CD14-positive monocyte (primary cell): ENCODE results near the gene TEX38. TPM values are rescaled to one million over a fixed set of nuclear protein-coding genes. Genes with fewer than 3 reads are reported as not detected.

Experiments used
- DNase-seq, 3 donors: peaks; one replicate each; pipeline ENCODE4 v3.0.0-alpha.2; 2011 to 2022
- H2AFZ ChIP-seq: 2 replicates; pipeline ENCODE4 v1.6.0; 2012; ENCODE audit warnings: mild to moderate bottlenecking, low read depth, low read length, inconsistent platforms; ENCODE audit not compliant: insufficient read depth, poor library complexity, severe bottlenecking
- H3K27ac ChIP-seq, 2 donors: 1 replicate in 1 of 2; 2 replicates in 1 of 2; pipeline ENCODE4 v1.5.1; 2012 to 2013; ENCODE audit warnings: low read length in 2 of 2, control low read depth in 1 of 2, inconsistent platforms in 1 of 2, low read depth in 1 of 2, mild to moderate bottlenecking in 1 of 2
- H3K27me3 ChIP-seq, 2 donors: one replicate each; pipeline versions ENCODE4 v1.6.0 to v1.6.1; 2011 to 2013; ENCODE audit warnings: low read length in 2 of 2; ENCODE audit not compliant: control insufficient read depth in 2 of 2, insufficient read depth in 2 of 2
- H3K36me3 ChIP-seq, 2 donors: replicated peaks in 1 of 2; 1 replicate in 1 of 2; 2 replicates in 1 of 2; pipeline versions ENCODE4 v1.5.1 to v1.6.1; 2012 to 2013; ENCODE audit warnings: low read length in 2 of 2, control low read depth in 1 of 2, inconsistent platforms in 1 of 2, mild to moderate bottlenecking in 1 of 2; ENCODE audit not compliant: insufficient read depth in 2 of 2, control insufficient read depth in 1 of 2
- H3K4me1 ChIP-seq, 2 donors: 1 replicate in 1 of 2; 2 replicates in 1 of 2; pipeline versions ENCODE4 v1.5.1 to v1.6.1; 2012 to 2013; ENCODE audit warnings: low read length in 2 of 2, control low read depth in 1 of 2, inconsistent platforms in 1 of 2, mild to moderate bottlenecking in 1 of 2, moderate library complexity in 1 of 2; ENCODE audit not compliant: insufficient read depth in 2 of 2, control insufficient read depth in 1 of 2
- H3K4me2 ChIP-seq: replicated peaks from 2 replicates; pipeline ENCODE3; 2012; ENCODE audit warnings: low read length, moderate library complexity, mild to moderate bottlenecking; ENCODE audit not compliant: poor library complexity, severe bottlenecking; ENCODE audit errors: extremely low read depth
- H3K4me3 ChIP-seq, 3 experiments: fragments of 200-600 bp in 1 of 3; sonication (generic) in 1 of 3; replicated peaks in 1 of 3; 1 replicate in 2 of 3; 2 replicates in 1 of 3; pipeline ENCODE4 v1.5.1; 2011 to 2013; ENCODE audit warnings: low read length in 3 of 3, mild to moderate bottlenecking in 3 of 3, control low read depth in 2 of 3, low read depth in 2 of 3, inconsistent platforms in 1 of 3, moderate library complexity in 1 of 3
- H3K79me2 ChIP-seq: 2 replicates; pipeline ENCODE4 v1.6.0; 2012; ENCODE audit warnings: mild to moderate bottlenecking, control low read depth, inconsistent platforms, low read length, moderate library complexity; ENCODE audit not compliant: insufficient read depth
- H3K9ac ChIP-seq: 2 replicates; pipeline ENCODE4 v1.6.0; 2017; ENCODE audit warnings: low read length, mild to moderate bottlenecking; ENCODE audit not compliant: insufficient read depth, poor library complexity, severe bottlenecking
- H3K9me3 ChIP-seq, 2 donors: replicated peaks in 1 of 2; 1 replicate in 1 of 2; 2 replicates in 1 of 2; pipeline versions ENCODE4 v1.5.1 to v1.6.1; 2012 to 2013; ENCODE audit warnings: low read length in 2 of 2, control low read depth in 1 of 2; ENCODE audit not compliant: control insufficient read depth in 1 of 2, insufficient read depth in 1 of 2
- H4K20me1 ChIP-seq: 2 replicates; pipeline ENCODE4 v1.6.0; 2012; ENCODE audit warnings: mild to moderate bottlenecking, low read length, control low read depth, moderate library complexity; ENCODE audit not compliant: insufficient read depth
- H3K27ac Mint-ChIP-seq, 7 donors: one replicate each; pipeline ENCODE4 v1.8.0; 2020; ENCODE audit warnings: mild to moderate bottlenecking in 7 of 7, mixed read lengths in 7 of 7, moderate library complexity in 6 of 7, inconsistent platforms in 2 of 7
- H3K27me3 Mint-ChIP-seq, 3 donors: one replicate each; pipeline ENCODE4 v1.8.0; 2021 to 2022; ENCODE audit warnings: low read depth in 3 of 3, mild to moderate bottlenecking in 3 of 3, mixed read lengths in 3 of 3, moderate library complexity in 3 of 3, inconsistent platforms in 1 of 3
- H3K36me3 Mint-ChIP-seq, 2 donors: one replicate each; pipeline ENCODE4 v1.8.0; 2020; ENCODE audit warnings: mixed read lengths in 2 of 2, inconsistent platforms in 1 of 2, mild to moderate bottlenecking in 1 of 2
- H3K4me1 Mint-ChIP-seq: one replicate; pipeline ENCODE4 v1.8.0; 2020; ENCODE audit warnings: mild to moderate bottlenecking, mixed read lengths
- H3K4me3 Mint-ChIP-seq, 2 donors: one replicate each; pipeline ENCODE4 v1.8.0; 2020; ENCODE audit warnings: mild to moderate bottlenecking in 2 of 2, mixed read lengths in 2 of 2, moderate library complexity in 1 of 2
- H3K9me3 Mint-ChIP-seq, 7 donors: one replicate each; pipeline ENCODE4 v1.8.0; 2020 to 2022; ENCODE audit warnings: mixed read lengths in 7 of 7, mild to moderate bottlenecking in 6 of 7, moderate library complexity in 6 of 7, inconsistent platforms in 2 of 7
- CTCF ChIP-seq: fragments of 200-600 bp; IDR thresholded peaks from one replicate; pipeline ENCODE4 v1.8.0; 2022; ENCODE audit warnings: antibody characterized with exemption, mild to moderate bottlenecking
- WGBS: methylation state at CpG from one replicate; pipeline ENCODE4 v1.1.5; 2013; ENCODE audit warnings: missing lambda C conversion rate; ENCODE audit not compliant: insufficient coverage; 5-methylcytosine and 5-hydroxymethylcytosine counted together
- intact Hi-C, 2 donors: fragments of 100-400 bp; cut with micrococcal nuclease; formaldehyde crosslinking; loops; one replicate each; pipeline versions ENCODE4 v1.15.0 to v1.15.1; 2023
- polyA plus RNA-seq, 3 donors: library from polyadenylated mRNA; depleted of rRNA in 1 of 3; unstranded in 2 of 3; stranded (reverse) in 1 of 3; fragments of 300-500 nt in 2 of 3; fragments of >200 nt in 1 of 3; fragmentation: Illumina TruSeq in 2 of 3; gene quantifications; 1 replicate in 2 of 3; 2 replicates in 1 of 3; pipeline ENCODE4 v1.2.3, GENCODE V29; 2012 to 2021

The TEX38 gene
- polyA plus RNA-seq, 3 donors = not detected

- 73% methylated on average over 3 of the region's 3 CpGs for WGBS
- H3K4me1 Mint-ChIP-seq = peaks cover 14% of the 10 kb centered on the region
- H2AFZ ChIP-seq = no peak overlapping the region
- no peaks in the 10 kb centered on the region for H3K9me3 Mint-ChIP-seq
- no peak overlapping the region for H3K4me3 Mint-ChIP-seq
- H4K20me1 ChIP-seq = no peaks in the 10 kb centered on the region
- H3K79me2 ChIP-seq = no peaks in the 10 kb centered on the region
- H3K9me3 ChIP-seq = no peaks in the 10 kb centered on the region
- intact Hi-C loops = no loop called here
- peaks cover 4 to 9% of the 10 kb centered on the region in 2 donors for H3K4me1 ChIP-seq
- H3K9ac ChIP-seq = no peak overlapping the region
- no peaks in the 10 kb centered on the region for H3K36me3 Mint-ChIP-seq
- H3K36me3 ChIP-seq = no peaks in the 10 kb centered on the region
- H3K4me3 ChIP-seq = no peak overlapping the region
- DNase-seq = no peak
- H3K27me3 Mint-ChIP-seq = peaks cover 0 to 3% (median 3%) of the 10 kb centered on the region in 3 donors
- peak; percentile 42 for TF ChIP-seq CTCF
- no peak overlapping the region for H3K27ac Mint-ChIP-seq
- H3K27me3 ChIP-seq = no peaks in the 10 kb centered on the region
- no peak overlapping the region for H3K4me2 ChIP-seq
- no peak overlapping the region for H3K27ac ChIP-seq
Observed at GRCh38 chr1:46622344-46622743, 49.3 kb upstream of the TEX38 start.

GRCh38 chr1:46623743-46624644 is 47.7 kb upstream of the TEX38 start:
- H3K27ac Mint-ChIP-seq = no peak overlapping the region
- H3K27ac ChIP-seq = no peak overlapping the region
- H4K20me1 ChIP-seq = no peaks in the 10 kb centered on the region
- no peak for DNase-seq
- no peaks in the 10 kb centered on the region for H3K27me3 ChIP-seq
- H3K4me2 ChIP-seq = no peak overlapping the region
- H3K79me2 ChIP-seq = no peaks in the 10 kb centered on the region
- peaks cover under 1 to 1% of the 10 kb centered on the region in 2 donors for H3K4me1 ChIP-seq
- H2AFZ ChIP-seq = no peak overlapping the region
- WGBS = 96% methylated on average over 3 of the region's 4 CpGs
- TF ChIP-seq CTCF = no peak
- H3K36me3 ChIP-seq = no peaks in the 10 kb centered on the region
- peaks cover 0 to 5% (median 3%) of the 10 kb centered on the region in 3 donors for H3K27me3 Mint-ChIP-seq
- peaks cover 3% of the 10 kb centered on the region for H3K4me1 Mint-ChIP-seq
- H3K4me3 ChIP-seq = no peak overlapping the region
- intact Hi-C loops = no loop called here
- no peak overlapping the region for H3K4me3 Mint-ChIP-seq
- no peak overlapping the region for H3K9ac ChIP-seq
- H3K9me3 ChIP-seq = no peaks in the 10 kb centered on the region
- H3K9me3 Mint-ChIP-seq = peaks cover 0 to 2% (median 0%) of the 10 kb centered on the region in 7 donors
- no peaks in the 10 kb centered on the region for H3K36me3 Mint-ChIP-seq
